ENCODE data around the gene DMD. TPM values are rescaled to one million over a fixed set of nuclear protein-coding genes. Genes with fewer than 3 reads are reported as not detected.

The DMD gene
- total and polyA plus RNA-seq, 2 of the 13 experiments (the other 11 are each of a cell fraction or from before 2014, with no cell fraction given): 17.6 to 25.9 TPM

DNA sequence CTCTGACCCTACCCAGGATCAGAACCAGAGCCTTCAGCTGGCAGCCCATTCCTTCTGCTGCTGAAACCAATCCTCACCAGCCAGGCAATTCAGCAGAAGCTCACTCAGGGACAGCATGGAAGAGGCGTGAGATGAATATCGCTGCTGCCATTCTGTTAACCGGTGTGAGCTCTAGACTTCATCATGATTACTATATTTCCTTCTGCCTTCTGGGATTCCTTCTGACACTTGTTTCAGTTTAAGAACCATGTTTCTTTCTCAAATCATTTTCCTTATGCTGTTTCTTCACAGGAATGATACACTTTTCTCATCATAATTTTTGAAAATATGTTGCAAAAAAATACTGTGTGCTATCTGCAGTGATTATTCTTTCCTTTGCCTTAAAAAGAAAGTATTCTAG, 1666.2 kb downstream of the DMD start:
- in situ Hi-C loops (cut with HindIII; ENCODE audit: extremely low pct_ligation_motif_present, low pct_unique_long_range_greater_than_20kb) (no loop called here), intact Hi-C loops (cut with micrococcal nuclease; ENCODE audit: unreplicated experiment) (no loop called here)
- no peak overlapping the region for H3K4me3 ChIP-seq (replicated peaks in 1 of 3; ENCODE audit: insufficient read depth in 1 of 3, low read depth in 2 of 3, low read length in 3 of 3)
- no TSS peak for BruUV-seq (replicated peaks)
- DNase-seq (ENCODE audit: low spot score) (no peak), ATAC-seq (no peak), FAIRE-seq (no peak)
- H3K4me1 ChIP-seq (ENCODE audit: insufficient read depth, low read length): no peaks in the 10 kb centered on the region
- no peaks in the 10 kb centered on the region for H4K20me1 ChIP-seq (ENCODE audit: insufficient read depth, low read length)
- H3K27ac ChIP-seq (ENCODE audit: extremely low read length, insufficient read depth, low read length): no peak overlapping the region
- H3K36me3 ChIP-seq (replicated peaks in 1 of 2; ENCODE audit: control insufficient read depth in 1 of 2, insufficient read depth in 2 of 2, low read length in 2 of 2): no peaks in the 10 kb centered on the region
- WGBS (ENCODE audit: low lambda C conversion rate): 87% methylated on average over 3 of the region's 3 CpGs
- H3K4me2 ChIP-seq (ENCODE audit: low read depth, low read length): no peak overlapping the region
- H3K9ac ChIP-seq (ENCODE audit: insufficient read depth, low read depth, low read length): no peak overlapping the region
- H3K9me3 ChIP-seq (ENCODE audit: low read length): no peaks in the 10 kb centered on the region
- TF ChIP-seq YEATS4 (CRISPR knock-in tag; IDR thresholded peaks at IDR 0.05; ENCODE audit: borderline replicate concordance) (no peak), NFIC (IDR thresholded peaks at IDR 0.05; ENCODE audit: low read length) (no peak), TMF1 (CRISPR knock-in tag; IDR thresholded peaks at IDR 0.05; ENCODE audit: low read depth) (no peak), MED13 (CRISPR knock-in tag; IDR thresholded peaks at IDR 0.05) (no peak), ATF4 (CRISPR knock-in tag; IDR thresholded peaks at IDR 0.05) (no peak), ZNF792 (CRISPR knock-in tag; IDR thresholded peaks at IDR 0.05) (no peak), NCOA5 (CRISPR knock-in tag; IDR thresholded peaks at IDR 0.05) (no peak), MXD4 (CRISPR knock-in tag; IDR thresholded peaks at IDR 0.05) (no peak), ESRRA (CRISPR knock-in tag; IDR thresholded peaks at IDR 0.05; ENCODE audit: low read depth) (no peak), SUZ12 (IDR thresholded peaks at IDR 0.05; ENCODE audit: low read depth, low read length) (no peak), CBX2 (IDR thresholded peaks at IDR 0.05; ENCODE audit: low read depth, low read length) (no peak), CBX2 (CRISPR knock-in tag; IDR thresholded peaks at IDR 0.05; ENCODE audit: low read depth) (no peak), SMAD1 (CRISPR knock-in tag; IDR thresholded peaks at IDR 0.05; ENCODE audit: borderline replicate concordance, low read depth) (no peak), GLI4 (CRISPR knock-in tag; IDR thresholded peaks at IDR 0.05; ENCODE audit: borderline replicate concordance) (no peak), JUND (CRISPR knock-in tag; IDR thresholded peaks at IDR 0.05) (no peak), MTA3 (CRISPR knock-in tag; IDR thresholded peaks at IDR 0.05) (no peak), SRF (IDR thresholded peaks at IDR 0.05; ENCODE audit: low read depth, low read length) (no peak), ZFX (CRISPR knock-in tag; IDR thresholded peaks at IDR 0.05; ENCODE audit: low read depth) (no peak), JDP2 (CRISPR knock-in tag; IDR thresholded peaks at IDR 0.05; ENCODE audit: borderline replicate concordance) (no peak), MLLT10 (CRISPR knock-in tag; IDR thresholded peaks at IDR 0.05) (no peak)
- TF ChIP-seq, protein P1, sequence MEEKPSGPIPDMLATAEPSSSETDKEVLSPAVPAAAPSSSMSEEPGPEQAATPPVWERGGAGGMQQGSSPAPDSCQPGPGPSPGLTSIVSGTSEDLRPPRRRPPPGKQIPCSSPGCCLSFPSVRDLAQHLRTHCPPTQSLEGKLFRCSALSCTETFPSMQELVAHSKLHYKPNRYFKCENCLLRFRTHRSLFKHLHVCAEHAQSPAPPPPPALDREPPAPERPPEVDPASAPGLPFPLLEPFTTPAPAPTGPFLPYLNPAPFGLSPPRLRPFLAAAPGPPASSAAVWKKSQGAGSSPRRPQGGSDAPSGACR (CRISPR knock-in tag; IDR thresholded peaks at IDR 0.05): no peak
- no peaks in the 10 kb centered on the region for H3K79me2 ChIP-seq (ENCODE audit: insufficient read depth, low read length)
- no peaks in the 10 kb centered on the region for H3K27me3 ChIP-seq (ENCODE audit: control insufficient read depth in 1 of 2, insufficient read depth in 2 of 2, low read length in 2 of 2)
- POLR2A ChIA-PET: no interaction called here
- no peak overlapping the region for H2AFZ ChIP-seq (ENCODE audit: low read length)
- CTCF ChIA-PET (ENCODE audit: low intra/inter-chr PET ratio, low total read pairs): no interaction called here

Data from HepG2 (cell line).